ENCODE data around the gene TULP4.

The TULP4 gene

DNA sequence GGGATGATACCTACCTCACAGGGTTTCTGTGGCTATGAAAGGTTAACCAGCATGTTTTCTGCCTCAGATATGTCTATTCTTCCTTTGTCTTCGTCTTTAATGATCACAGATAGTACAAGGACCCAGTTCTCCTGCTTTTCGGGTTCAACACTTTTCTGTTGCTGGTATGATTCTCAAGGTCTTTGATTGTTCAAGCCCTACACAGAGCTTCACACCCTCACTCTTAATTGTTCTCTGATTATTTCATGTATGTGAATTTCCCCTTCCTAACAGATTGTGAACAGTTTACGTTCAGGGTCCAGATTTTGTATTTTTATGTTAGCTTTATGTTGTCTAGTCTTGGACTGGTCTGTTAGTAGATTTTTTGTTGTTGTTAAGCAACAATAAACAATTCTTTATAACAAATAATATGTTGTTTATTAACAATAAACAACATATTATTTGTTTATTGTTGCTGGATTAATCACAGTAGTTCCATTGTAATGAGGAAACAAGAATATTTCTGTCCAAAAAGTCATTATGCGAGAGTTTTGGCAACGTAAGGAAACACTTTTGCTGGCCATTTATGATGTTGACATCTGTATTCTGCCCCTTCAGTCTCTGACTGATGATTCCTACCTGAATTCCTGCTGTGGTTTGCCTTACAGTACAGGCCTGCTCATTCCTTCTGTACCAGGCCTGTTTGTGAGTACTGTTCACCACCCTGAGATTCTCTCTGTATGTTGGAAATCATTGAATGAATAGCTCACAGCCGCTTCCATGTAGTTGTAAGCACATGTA, 27.2 kb upstream of the TULP4 start:
- Histone ChIP-seq H3K9ac (ENCODE audit: insufficient read length, low read depth) (no peak overlapping the region), H3K4me3 (ENCODE audit: insufficient read length, low read depth) (no peak overlapping the region), H3K27me3 (ENCODE audit: insufficient read depth, insufficient read length) (no peaks in the 10 kb centered on the region), H3K4me1 (ENCODE audit: insufficient read depth, insufficient read length) (peaks cover 3% of the 10 kb centered on the region), H3K9me3 (ENCODE audit: insufficient read depth, low read length) (no peaks in the 10 kb centered on the region), H3K36me3 (ENCODE audit: insufficient read depth, insufficient read length, low read length) (peaks cover 4% of the 10 kb centered on the region)
- no peak for TF ChIP-seq YY1 (IDR thresholded peaks at IDR 0.05; ENCODE audit: insufficient read depth, insufficient read length)
- no peak for TF ChIP-seq ZNF274 (IDR thresholded peaks at IDR 0.05; ENCODE audit: low read depth, low read length)
- TF ChIP-seq SUZ12 (IDR thresholded peaks at IDR 0.05; ENCODE audit: extremely low read depth, insufficient read depth, insufficient read length): no peak
- DNase-seq (ENCODE audit: low read depth, low spot score): no peak

DNA sequence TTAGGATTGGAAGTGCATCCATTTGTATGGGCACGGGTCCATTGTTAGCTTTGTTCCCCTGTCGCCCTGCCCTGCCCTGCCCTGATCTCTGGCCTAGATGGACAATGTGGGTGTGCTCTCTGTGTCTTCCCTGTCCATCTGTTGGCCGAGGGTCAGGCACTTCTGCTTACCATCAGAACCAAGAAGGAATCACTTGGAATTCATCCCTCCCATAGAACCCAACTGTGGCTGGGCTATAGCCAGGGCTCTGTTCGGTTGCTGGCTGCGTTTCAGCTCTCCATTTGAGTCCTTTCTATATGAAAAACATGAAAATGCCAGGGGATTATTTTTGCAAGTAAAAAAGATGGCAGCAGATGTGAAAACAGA, 26.6 kb upstream of the TULP4 start:
- H3K4me3 ChIP-seq (ENCODE audit: insufficient read length, low read depth): no peak overlapping the region
- DNase-seq (ENCODE audit: low read depth, low spot score): no peak
- H3K9ac ChIP-seq (ENCODE audit: insufficient read length, low read depth): no peak overlapping the region
- peaks cover 3% of the 10 kb centered on the region for H3K4me1 ChIP-seq (ENCODE audit: insufficient read depth, insufficient read length)
- no peak for TF ChIP-seq ZNF274 (IDR thresholded peaks at IDR 0.05; ENCODE audit: low read depth, low read length)
- no peak for TF ChIP-seq YY1 (IDR thresholded peaks at IDR 0.05; ENCODE audit: insufficient read depth, insufficient read length)
- TF ChIP-seq SUZ12 (IDR thresholded peaks at IDR 0.05; ENCODE audit: extremely low read depth, insufficient read depth, insufficient read length): no peak
- H3K27me3 ChIP-seq (ENCODE audit: insufficient read depth, insufficient read length): no peaks in the 10 kb centered on the region
- H3K36me3 ChIP-seq (ENCODE audit: insufficient read depth, insufficient read length, low read length): peaks cover 4% of the 10 kb centered on the region
- H3K9me3 ChIP-seq (ENCODE audit: insufficient read depth, low read length): no peaks in the 10 kb centered on the region

DNA sequence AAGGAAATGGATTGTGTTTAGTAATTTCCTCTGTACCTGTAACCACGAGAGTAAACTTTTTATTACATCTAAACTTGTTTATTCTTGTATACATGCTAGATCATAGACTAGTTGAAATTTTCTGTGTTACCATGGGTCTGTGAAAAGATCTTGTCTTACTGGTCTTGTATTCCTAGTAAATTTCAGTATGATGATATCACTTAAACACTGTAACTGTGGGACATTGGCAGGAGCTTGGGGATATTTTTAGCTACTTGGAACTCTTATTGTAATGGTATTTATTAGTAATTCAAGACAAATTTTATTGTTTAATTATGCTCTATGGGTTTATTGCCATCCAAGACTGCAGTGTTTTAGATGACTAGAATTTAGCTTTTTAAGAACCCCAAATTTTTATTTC, 25.9 kb upstream of the TULP4 start:
- H3K36me3 ChIP-seq (ENCODE audit: insufficient read depth, insufficient read length, low read length): peaks cover 4% of the 10 kb centered on the region
- H3K4me3 ChIP-seq (ENCODE audit: insufficient read length, low read depth): no peak overlapping the region
- no peaks in the 10 kb centered on the region for H3K9me3 ChIP-seq (ENCODE audit: insufficient read depth, low read length)
- no peak for TF ChIP-seq YY1 (IDR thresholded peaks at IDR 0.05; ENCODE audit: insufficient read depth, insufficient read length)
- TF ChIP-seq SUZ12 (IDR thresholded peaks at IDR 0.05; ENCODE audit: extremely low read depth, insufficient read depth, insufficient read length): no peak
- TF ChIP-seq ZNF274 (IDR thresholded peaks at IDR 0.05; ENCODE audit: low read depth, low read length): no peak
- no peak for DNase-seq (ENCODE audit: low read depth, low spot score)
- no peaks in the 10 kb centered on the region for H3K27me3 ChIP-seq (ENCODE audit: insufficient read depth, insufficient read length)
- no peak overlapping the region for H3K9ac ChIP-seq (ENCODE audit: insufficient read length, low read depth)
- H3K4me1 ChIP-seq (ENCODE audit: insufficient read depth, insufficient read length): peaks cover 3% of the 10 kb centered on the region

DNA sequence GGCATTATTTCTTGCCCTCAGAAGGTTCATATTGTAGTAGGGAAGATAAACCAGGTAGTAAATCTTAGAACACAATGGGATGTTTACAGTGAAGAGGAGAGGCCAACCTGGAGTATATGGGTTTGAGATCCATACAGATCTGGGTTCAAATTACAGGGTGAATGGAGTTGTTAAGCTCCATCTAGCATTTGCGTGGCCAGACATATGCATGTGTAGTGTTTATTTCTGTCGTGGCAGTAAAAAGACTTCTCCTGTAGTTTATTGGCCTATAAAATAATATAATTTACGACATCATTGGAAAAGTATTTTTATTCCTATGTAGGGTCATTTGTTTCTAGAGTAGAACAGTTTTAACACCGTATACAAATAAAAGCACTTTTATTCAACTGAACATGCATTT, 25.2 kb upstream of the TULP4 start:
- Histone ChIP-seq H3K4me1 (ENCODE audit: insufficient read depth, insufficient read length) (peaks cover 3% of the 10 kb centered on the region), H3K9ac (ENCODE audit: insufficient read length, low read depth) (no peak overlapping the region), H3K9me3 (ENCODE audit: insufficient read depth, low read length) (no peaks in the 10 kb centered on the region), H3K4me3 (ENCODE audit: insufficient read length, low read depth) (no peak overlapping the region), H3K36me3 (ENCODE audit: insufficient read depth, insufficient read length, low read length) (peaks cover 4% of the 10 kb centered on the region), H3K27me3 (ENCODE audit: insufficient read depth, insufficient read length) (no peaks in the 10 kb centered on the region)
- DNase-seq (ENCODE audit: low read depth, low spot score): no peak
- no peak for TF ChIP-seq SUZ12 (IDR thresholded peaks at IDR 0.05; ENCODE audit: extremely low read depth, insufficient read depth, insufficient read length)
- no peak for TF ChIP-seq ZNF274 (IDR thresholded peaks at IDR 0.05; ENCODE audit: low read depth, low read length)
- no peak for TF ChIP-seq YY1 (IDR thresholded peaks at IDR 0.05; ENCODE audit: insufficient read depth, insufficient read length)

DNA sequence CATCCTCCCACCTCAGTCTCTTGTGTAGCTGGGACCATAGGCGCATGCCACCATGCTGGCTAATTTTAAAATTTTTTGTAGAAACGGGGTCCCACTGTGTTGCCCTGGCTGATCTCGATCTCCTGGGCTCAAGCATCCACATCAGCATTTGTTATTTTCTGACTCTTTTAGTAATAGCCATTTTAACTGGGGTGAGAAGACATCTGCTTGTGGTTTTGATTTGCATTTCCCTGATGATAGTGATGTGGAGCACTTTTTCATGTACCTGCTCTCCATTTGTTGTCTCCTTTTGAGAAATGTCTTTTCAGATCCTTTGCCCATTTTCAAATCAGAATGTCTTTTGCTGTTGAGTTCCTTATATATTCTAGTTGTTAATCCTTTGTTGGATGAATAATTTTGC, 22.2 kb upstream of the TULP4 start:
- H3K9ac ChIP-seq (ENCODE audit: insufficient read length, low read depth): no peak overlapping the region
- peaks cover 9% of the 10 kb centered on the region for H3K36me3 ChIP-seq (ENCODE audit: insufficient read depth, insufficient read length, low read length)

DNA sequence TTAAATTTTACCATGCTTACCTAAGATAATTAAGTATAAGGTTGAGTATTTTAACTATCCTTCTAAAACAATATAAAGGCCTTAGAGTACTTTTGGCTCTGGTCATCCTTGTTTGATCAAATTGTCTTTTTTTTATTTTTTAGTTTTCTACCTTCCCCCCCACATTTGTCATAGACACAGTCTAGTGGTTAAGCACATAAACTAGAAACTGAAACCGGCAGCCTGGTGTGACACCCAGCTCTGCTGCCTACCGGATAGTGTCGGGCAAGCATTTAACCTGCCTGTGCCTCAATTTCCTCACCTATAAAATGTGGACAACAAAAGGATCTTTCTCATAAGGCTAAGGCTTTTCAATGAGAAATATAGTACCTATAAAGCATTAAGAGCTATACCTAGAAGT, 21.6 kb upstream of the TULP4 start:
- no peaks in the 10 kb centered on the region for H3K27me3 ChIP-seq (ENCODE audit: insufficient read depth, insufficient read length)
- H3K4me1 ChIP-seq (ENCODE audit: insufficient read depth, insufficient read length): no peaks in the 10 kb centered on the region
- H3K4me3 ChIP-seq (ENCODE audit: insufficient read length, low read depth): no peak overlapping the region
- TF ChIP-seq SUZ12 (IDR thresholded peaks at IDR 0.05; ENCODE audit: extremely low read depth, insufficient read depth, insufficient read length): no peak
- TF ChIP-seq YY1 (IDR thresholded peaks at IDR 0.05; ENCODE audit: insufficient read depth, insufficient read length): no peak
- TF ChIP-seq ZNF274 (IDR thresholded peaks at IDR 0.05; ENCODE audit: low read depth, low read length): no peak
- DNase-seq (ENCODE audit: low read depth, low spot score): no peak
- no peak overlapping the region for H3K9ac ChIP-seq (ENCODE audit: insufficient read length, low read depth)
- peaks cover 6% of the 10 kb centered on the region for H3K36me3 ChIP-seq (ENCODE audit: insufficient read depth, insufficient read length, low read length)
- H3K9me3 ChIP-seq (ENCODE audit: insufficient read depth, low read length): peaks cover 12% of the 10 kb centered on the region; the same call in 1 of the 2 replicates

More for the DNA sequence above, 22.2 kb upstream of the TULP4 start:
- H3K9me3 ChIP-seq (ENCODE audit: insufficient read depth, low read length): peaks cover 6% of the 10 kb centered on the region; the same call in 1 of the 2 replicates
- DNase-seq (ENCODE audit: low read depth, low spot score): no peak
- TF ChIP-seq SUZ12 (IDR thresholded peaks at IDR 0.05; ENCODE audit: extremely low read depth, insufficient read depth, insufficient read length): no peak
- TF ChIP-seq YY1 (IDR thresholded peaks at IDR 0.05; ENCODE audit: insufficient read depth, insufficient read length): no peak
- TF ChIP-seq ZNF274 (IDR thresholded peaks at IDR 0.05; ENCODE audit: low read depth, low read length): no peak
- H3K27me3 ChIP-seq (ENCODE audit: insufficient read depth, insufficient read length): no peaks in the 10 kb centered on the region
- no peaks in the 10 kb centered on the region for H3K4me1 ChIP-seq (ENCODE audit: insufficient read depth, insufficient read length)
- H3K4me3 ChIP-seq (ENCODE audit: insufficient read length, low read depth): no peak overlapping the region

DNA sequence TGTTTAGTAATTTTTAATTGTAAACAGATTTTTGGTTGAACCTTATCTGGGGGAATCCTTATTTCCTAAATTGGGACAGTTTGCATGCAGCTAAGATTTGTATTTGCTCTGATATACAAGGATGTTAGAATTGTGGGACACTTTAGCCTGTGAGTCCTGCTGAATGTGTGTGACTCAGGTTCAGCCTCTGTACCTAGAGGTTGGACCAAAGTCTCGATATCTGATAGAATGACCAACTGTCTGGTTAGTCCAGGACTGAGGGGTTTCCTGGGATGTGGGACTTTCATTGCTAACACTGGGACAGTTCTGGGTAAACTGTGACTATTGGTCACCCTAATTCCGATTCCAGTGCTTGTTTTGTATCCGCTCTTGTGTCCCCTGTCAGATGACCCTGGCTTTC, 20.2 kb upstream of the TULP4 start:
- no peak overlapping the region for H3K4me3 ChIP-seq (ENCODE audit: insufficient read length, low read depth)
- H3K4me1 ChIP-seq (ENCODE audit: insufficient read depth, insufficient read length): no peaks in the 10 kb centered on the region
- peaks cover 6% of the 10 kb centered on the region for H3K36me3 ChIP-seq (ENCODE audit: insufficient read depth, insufficient read length, low read length)
- H3K27me3 ChIP-seq (ENCODE audit: insufficient read depth, insufficient read length): no peaks in the 10 kb centered on the region
- TF ChIP-seq ZNF274 (IDR thresholded peaks at IDR 0.05; ENCODE audit: low read depth, low read length) (no peak), YY1 (IDR thresholded peaks at IDR 0.05; ENCODE audit: insufficient read depth, insufficient read length) (no peak), SUZ12 (IDR thresholded peaks at IDR 0.05; ENCODE audit: extremely low read depth, insufficient read depth, insufficient read length) (no peak)
- no peak for DNase-seq (ENCODE audit: low read depth, low spot score)
- no peak overlapping the region for H3K9ac ChIP-seq (ENCODE audit: insufficient read length, low read depth)
- H3K9me3 ChIP-seq (ENCODE audit: insufficient read depth, low read length): peaks cover 25% of the 10 kb centered on the region; the same call in 1 of the 2 replicates

All from NT2/D1 (cell line).